Stimulated activated CD4-positive, alpha-beta T cell treated with anti-CD3 and anti-CD28 coated beads, Interleukin-4, amount 100 ng/mL, for 1 hour (primary cell): ENCODE data around the gene VWCE.
A peak's percentile ranks its signal among the peaks of the same experiment; 100 is the strongest.

Experiments
- DNase-seq: peaks from one replicate; pipeline ENCODE4 v3.0.0-alpha.2; 2020

The VWCE gene, protein sequence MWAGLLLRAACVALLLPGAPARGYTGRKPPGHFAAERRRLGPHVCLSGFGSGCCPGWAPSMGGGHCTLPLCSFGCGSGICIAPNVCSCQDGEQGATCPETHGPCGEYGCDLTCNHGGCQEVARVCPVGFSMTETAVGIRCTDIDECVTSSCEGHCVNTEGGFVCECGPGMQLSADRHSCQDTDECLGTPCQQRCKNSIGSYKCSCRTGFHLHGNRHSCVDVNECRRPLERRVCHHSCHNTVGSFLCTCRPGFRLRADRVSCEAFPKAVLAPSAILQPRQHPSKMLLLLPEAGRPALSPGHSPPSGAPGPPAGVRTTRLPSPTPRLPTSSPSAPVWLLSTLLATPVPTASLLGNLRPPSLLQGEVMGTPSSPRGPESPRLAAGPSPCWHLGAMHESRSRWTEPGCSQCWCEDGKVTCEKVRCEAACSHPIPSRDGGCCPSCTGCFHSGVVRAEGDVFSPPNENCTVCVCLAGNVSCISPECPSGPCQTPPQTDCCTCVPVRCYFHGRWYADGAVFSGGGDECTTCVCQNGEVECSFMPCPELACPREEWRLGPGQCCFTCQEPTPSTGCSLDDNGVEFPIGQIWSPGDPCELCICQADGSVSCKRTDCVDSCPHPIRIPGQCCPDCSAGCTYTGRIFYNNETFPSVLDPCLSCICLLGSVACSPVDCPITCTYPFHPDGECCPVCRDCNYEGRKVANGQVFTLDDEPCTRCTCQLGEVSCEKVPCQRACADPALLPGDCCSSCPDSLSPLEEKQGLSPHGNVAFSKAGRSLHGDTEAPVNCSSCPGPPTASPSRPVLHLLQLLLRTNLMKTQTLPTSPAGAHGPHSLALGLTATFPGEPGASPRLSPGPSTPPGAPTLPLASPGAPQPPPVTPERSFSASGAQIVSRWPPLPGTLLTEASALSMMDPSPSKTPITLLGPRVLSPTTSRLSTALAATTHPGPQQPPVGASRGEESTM

DNA sequence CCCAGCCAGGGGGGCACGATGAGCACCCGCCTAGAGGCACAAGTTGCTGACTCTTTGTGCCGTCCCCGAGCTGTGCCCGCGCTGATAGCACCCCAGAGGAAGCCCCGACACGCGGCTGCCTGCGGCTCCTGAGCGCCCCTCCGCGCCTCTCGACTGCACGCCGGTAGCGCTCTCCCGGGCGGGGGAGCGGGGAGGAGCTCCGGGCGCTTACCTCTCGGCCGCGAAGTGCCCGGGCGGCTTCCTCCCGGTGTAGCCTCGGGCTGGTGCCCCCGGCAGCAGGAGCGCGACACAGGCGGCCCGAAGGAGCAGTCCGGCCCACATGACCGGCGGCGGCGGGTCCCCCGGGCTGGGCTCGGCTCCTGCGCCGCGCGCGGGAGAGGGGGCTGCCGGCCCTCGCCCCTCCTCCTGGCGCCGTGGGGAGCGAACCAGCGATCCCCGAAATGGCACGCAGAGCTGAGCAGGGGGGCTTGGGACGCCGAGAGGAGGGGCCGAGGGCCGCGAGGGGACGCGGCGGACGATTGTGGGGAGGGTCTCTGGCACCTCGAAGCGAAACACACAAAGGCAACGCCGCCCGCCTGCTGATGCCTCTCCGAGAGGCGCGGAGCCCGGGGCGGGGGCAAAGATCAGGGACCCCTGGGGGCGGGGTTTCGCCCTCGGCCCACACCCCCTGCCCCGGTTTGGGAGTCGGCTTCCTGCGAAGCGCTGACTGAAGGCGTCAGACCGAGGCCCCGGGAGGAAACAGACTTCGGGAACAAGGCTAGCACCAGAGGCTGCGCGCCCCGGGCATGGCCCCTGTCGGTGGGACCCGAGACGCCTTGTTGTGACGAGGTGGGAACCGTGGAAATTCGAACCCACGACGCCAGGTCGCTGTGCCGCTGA is at the start of gene VWCE:
TSS of gene VWCE (minus strand) at position 600 of the 879 bp plus-strand sequence. CDS start at position 321, 279 bp downstream.
- peak; percentile 79 for DNase-seq

DNA sequence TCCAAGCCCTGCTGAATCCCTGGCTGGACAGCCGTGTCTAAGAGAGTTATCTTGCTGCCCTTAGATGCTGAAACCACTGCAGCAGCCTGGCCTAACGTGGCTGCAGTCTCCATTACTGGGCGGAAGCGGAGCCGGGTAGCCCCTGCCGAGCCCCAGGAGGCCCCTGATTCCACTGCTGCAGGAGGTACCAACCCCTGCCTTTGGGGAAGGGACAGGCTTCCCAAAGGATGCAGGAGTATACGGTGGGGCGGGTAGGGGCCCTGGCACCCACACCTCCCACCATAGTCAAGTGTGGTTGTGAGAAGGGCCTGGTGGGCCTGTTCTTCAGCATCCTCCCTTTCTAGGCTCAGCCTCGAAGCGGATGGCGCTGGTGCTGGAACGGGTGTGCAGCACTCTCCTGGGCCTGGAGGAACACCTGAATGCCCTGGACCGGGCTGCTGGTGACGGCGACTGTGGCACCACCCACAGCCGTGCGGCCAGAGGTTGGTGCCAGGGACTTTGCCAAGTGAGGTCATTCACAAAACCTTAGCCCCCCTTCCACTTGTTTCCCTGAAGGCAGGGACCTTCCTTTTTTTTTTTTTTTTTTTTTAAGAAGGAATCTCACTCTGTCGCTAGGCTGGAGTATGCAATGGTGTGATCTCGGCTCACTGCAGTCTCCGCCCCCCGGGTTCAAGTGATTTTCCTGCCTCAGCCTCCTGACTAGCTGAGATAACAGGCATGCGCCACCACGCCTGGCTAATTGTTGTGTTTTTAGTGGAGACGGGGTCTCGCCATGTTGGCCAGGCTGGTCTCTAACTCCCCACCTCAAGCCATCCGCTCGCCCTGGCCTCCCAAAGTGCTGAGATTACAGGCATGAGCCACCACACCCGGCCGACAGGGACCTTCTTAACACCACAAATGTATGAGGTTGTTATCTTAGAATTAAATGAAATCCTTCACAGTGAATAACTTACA is 49.0 kb upstream of the VWCE start:
- DNase-seq, result no peak

DNA sequence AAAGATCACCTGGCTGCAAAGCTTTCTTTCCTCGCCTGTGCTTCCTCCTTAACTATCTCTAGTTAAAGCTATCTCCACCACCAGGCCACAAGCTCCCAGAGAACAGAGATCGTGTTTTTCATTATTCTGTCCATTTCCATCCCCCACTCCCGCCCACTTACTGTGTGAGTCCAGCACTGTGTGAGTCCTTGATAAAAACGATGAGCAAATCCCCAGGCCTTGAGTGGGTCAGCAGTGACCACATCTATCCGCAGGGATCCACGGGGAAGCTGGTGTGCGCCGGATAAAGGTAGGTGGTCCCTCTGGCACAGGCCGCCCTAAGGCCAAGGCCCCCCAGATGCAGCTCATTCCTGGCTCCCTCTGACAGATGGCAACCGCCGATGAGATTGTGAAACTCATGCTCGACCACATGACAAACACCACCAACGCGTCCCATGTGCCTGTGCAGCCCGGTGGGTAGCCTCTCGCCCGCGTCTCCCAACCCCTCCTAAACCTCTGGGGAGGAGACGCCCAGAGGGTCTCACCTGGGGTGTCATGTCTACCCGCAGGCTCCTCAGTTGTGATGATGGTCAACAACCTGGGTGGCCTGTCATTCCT is 47.2 kb upstream of the VWCE start:
- DNase-seq, result no peak

DNA sequence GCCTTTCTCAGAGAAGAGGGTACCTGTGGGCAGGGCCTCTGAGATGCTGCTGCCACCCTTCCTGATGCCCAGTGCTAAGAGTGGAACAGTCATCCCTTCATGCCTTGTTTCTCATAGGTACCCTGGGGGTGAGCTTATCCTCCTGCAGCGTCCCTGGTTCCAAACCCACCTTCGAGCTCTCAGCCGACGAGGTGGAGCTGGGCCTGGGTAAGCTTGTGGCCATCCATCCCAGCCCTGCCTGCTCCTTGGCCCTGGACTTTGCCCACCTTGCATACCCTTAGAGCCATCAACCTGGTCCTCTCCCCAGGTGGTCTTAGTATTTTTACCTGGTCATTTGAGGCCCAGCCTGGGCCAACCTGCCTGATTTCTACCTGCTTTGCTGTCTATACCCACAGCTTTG is 46.6 kb upstream of the VWCE start:
- no peak for DNase-seq

DNA sequence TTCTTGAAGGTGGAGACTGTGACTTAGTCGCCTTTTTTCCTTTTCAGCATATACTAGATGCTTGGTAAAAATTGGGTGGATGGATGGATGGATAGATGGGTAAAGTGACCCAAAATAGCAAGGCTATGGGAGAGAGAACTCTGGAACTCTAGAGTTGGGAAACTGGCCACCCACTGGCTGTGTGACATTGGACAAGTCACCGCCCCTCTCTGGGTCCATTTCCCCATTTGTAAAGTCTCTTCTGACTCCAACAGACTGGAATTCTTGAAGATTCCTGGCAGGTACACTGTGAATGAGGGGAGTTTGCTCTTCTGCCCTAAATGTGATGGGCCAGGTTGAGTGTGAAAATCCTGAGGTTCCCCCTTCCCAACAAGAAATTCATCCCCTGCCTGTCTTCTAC is 45.9 kb upstream of the VWCE start:
- no peak for DNase-seq

DNA sequence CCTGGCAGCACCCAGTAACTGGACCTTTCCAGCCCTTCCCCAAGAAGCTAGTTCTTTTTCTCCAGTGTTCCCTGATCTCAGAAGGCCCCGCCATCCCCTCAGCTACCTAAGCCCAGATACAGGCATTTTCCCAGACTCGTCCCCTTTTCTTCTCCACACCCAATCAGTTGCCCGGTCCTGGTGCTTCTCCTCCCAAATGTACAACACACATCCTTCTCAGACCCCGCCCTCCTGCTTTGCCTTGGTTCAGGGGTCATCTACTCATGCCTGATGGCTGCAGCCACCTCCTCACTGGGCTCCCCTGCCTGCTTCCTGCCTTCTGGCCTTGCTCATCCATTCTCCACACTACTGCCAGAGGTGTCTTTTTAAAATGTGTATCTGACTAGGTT is 44.4 kb upstream of the VWCE start:
- DNase-seq, result no peak

DNA sequence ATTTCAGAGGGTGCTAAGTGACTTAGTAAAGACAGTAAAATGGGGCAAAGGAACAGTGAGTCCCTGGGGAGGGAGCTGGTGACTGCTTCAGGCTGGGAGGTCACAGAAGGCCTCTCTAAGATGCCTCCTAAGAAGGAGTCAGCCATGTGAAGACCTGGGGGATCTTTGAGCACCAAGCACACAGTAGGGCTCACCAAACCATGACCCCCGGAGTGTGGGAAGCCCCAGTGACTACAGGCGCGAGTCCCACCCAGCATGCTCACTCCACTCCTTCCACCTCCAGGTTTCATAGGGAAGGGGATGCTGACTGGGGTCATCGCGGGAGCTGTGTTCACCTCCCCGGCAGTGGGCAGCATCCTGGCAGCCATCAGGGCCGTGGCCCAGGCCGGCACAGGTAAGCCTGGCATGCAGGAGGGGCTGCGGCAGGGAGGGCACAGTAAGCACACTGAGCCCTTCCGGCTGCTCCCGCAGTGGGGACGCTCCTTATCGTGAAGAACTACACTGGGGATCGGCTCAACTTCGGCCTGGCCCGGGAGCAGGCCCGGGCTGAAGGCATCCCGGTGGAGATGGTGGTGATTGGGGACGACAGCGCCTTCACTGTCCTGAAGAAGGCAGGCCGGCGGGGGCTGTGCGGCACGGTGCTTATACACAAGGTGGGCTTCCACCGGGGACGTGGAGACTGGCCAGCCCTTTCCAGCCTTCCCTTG is 43.8 kb upstream of the VWCE start:
- DNase-seq, result no peak

DNA sequence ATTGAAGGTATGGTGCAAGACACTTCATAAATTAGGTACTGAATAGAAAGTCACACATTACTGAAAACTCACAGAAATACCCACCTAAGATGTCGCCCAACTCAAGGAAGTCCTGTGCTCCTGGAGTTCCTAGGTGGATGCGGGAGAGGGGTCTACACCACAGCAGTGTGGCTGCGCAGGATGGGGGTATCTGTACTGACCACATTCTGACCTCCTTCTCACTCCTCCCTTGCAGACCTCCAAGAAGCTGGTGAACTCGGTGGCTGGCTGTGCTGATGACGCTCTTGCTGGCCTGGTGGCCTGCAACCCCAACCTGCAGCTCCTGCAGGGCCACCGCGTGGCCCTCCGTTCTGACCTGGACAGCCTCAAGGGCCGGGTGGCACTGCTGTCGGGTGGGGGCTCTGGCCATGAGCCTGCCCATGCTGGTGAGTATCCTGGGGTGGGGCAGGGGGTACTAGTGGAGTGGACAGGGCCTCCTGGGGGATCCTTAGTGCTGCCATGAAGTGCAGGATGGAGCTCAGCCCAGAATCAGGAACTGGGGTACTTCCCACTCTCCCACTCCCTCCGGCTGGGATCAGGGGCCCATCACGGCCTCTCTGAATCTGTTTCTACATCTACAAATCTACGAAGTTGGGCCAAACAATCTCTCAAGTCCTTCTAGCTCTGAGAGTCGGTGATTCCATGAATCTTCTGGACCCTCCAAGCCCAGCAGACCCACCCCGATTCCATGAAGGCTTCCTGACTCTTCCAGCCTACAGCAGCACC is 42.8 kb upstream of the VWCE start:
- no peak for DNase-seq

DNA sequence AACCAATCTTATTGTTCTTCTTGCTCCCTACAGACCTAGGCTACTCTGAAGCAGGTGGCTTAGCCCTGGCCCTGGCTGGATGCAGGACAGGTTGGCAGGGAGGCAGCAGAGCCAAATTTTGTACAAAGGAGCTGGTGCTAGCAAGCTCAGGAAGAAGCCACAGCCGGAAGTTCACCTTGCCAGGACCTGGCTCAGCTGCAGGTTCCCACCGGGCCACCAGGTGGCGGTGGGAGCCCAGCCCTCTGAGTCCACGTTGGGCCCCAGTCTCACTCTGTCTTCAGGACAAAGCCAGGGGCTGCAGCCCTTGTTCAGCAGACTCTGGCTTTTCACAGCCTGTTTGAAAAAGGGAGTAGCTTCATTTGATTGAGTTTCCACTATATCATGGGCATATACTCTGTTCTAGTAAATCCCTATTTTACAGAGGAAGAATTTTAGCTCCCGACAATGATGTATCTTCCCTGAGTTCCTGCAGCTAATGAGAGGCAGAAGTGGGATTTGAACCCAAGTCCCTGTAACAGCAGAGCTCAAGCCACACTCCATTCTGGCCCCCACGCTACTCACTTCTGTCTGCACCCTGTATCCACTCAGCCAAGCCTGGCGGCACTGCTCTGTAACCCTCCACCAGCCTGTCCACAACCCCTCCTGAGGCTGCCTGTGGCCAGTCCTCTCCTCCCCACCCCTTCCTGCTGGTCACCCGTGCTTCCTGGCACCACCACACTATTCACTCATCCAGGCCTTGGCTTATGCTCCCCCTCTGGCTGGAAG is 41.2 kb upstream of the VWCE start:
- peak; percentile 80 for DNase-seq

DNA sequence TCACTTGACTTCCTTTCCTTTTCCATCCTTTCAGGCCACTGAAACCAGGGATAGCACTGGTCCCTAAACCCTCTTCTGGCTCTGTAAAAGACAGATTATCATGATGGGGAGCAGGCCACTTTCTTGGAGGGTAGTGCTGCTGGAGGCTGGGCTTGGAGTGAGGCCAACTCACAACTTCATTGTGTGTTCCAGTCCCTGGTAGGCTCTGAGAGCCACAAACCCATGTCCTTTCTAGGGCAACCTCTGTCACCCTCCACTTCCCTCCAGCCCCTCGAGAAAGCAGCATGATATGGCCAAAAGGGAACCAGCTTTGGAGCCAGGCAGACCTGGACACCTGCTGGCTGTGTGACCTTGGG is 40.2 kb upstream of the VWCE start:
- DNase-seq, result no peak

DNA sequence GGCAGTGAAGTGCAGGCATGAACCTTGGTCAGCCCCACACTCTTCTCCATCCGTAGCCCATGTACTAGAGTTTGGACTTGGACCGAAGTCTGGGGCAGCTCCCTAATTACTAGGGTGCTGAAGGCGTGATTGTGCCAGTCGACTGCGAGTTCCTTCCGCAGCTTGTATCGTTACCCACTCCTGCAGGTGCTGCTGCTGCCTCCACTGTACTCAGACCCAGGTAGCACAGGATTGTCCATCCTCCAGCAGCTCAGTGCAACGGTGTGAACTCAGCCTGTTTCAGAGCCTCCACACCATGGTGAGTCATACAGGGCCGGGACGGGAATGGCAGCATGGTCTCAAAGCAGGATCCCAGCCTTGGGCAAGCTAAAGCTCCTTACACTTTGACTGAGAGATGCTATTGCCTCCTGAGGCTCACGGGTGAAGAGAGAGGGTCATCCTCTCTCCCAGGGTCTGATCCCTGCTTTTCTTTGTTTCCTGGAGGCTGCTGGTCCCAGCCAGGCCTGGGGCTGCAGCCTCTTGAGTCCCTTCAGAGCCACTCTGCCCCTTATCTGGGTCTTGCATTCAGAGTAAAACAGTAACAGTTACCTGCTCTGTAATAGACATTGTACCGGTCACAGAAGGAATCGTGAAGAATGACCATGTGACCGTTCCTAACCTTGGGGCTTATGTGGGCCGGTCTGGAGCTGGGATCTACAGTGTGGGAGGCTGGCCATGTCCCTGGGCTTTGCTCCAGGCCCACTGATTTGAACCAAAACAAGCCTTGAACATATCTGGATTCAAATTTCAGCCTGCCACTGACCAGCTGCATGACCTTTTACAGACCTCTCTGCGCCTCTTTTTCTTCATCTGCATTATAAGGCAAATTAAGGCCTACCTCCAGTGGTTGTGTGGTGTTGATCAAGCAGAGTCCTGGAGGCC is 39.6 kb upstream of the VWCE start:
- no peak for DNase-seq

DNA sequence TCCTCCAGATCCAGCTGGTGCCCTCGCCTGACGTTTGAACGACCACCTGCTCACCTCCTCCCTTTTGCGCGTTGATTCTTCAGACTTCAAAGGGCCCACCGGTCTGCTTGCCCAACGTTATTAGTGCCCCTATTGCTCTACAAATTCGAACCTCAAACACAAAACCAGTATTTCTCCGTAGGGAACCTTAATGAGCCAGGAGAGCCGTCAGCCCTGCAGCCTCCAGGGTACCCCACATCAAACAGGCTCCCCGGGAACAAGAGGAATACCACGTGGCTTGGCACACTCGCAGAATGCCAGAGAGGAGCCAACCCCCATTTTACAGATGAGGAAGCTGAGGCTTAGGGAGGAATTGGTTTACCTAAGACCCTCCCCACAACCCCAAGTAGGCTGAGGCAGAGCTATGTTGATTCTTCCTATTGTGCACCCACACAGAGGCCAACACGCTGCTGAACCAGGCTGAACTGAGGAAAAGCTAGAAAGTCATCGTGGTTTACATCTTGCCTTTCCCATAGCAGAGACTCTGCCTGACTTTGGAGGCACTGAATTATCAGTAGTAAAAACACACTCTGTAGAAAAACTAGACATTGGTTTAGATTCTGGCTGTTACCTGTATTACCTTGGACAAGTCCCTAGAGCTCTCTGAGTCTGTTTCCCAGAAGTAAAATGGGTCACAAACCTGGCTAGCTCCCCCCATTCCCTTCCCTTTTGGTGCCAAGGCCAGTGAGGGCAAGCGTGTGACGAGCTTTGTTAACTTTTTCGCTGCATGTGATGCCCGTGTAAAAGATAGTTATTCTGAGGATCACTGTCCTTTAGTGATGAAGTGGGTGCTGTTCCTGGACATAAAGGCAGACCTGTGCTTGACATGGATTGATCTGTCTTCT is 38.7 kb upstream of the VWCE start:
- DNase-seq, result no peak

DNA sequence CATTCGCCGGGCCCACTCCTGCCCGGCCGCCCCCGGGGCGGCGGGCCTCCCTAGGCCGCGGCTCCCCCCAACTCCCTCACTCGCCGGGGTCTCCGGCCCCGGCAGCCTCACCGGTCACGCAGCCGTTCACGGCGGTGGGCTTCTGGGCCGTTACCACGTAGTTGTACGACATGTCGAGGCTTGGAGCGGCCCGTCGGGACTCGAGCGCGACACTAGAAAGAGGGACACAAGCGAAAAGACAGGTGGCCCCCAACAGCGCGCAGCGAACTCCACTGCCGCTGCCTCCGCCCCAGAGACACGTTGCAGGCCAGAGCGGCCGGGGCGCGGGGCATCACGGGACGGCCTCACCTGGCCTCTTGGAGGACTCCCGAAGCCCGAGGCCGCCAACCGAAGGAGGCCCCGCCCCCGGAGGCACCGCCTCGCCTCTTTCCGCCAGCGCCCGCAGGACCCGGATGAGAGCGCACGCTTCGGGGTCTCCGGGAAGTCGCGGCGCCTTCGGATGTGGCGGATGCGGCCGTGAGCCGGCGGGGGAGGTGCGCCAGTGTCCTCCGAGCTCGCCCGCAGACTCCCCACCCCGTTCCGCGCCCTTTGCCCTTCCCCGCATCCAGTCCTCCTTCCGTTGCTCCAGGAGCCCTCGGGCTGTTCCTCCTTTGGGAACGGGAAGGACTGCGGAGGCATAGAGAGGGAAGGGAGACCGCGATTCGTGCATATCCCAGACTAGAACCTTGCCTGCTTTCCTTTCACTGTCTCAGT is 37.9 kb upstream of the VWCE start, which contains the start of the genes DDB1 and TKFC:
TSS of gene DDB1 (minus strand) at position 309 of the 753 bp plus-strand sequence. CDS start at position 172, 137 bp downstream.
TSS of gene TKFC (plus strand) at position 432 of the 753 bp plus-strand sequence. CDS start 1,501 bp downstream, outside the sequence.
- peak; percentile 98 for DNase-seq

DNA sequence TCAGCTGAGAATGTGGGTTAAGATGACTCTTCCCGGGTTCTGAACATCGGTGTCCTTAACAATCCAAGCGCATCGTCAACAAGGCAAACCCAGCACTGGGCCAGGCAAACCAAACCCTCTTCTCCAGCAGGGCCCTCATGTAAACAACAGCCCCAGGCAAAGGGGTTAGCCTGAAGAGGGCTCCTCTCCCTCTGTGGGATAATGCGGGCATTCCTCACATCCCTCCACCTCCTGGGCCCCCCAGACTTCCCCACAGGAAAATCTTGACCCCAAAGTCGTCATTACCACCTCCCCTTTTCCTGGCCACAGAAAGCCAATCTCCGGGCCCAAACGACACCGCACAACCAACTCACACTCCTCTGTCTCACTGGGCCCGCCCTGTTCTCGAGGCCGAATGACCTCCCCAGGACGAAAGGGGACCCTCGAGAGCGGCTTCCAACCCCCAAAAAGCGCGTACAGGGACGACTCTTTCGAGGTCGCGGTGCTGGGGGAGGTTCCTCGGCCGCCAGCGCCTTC is 37.2 kb upstream of the VWCE start:
- DNase-seq, result no peak

DNA sequence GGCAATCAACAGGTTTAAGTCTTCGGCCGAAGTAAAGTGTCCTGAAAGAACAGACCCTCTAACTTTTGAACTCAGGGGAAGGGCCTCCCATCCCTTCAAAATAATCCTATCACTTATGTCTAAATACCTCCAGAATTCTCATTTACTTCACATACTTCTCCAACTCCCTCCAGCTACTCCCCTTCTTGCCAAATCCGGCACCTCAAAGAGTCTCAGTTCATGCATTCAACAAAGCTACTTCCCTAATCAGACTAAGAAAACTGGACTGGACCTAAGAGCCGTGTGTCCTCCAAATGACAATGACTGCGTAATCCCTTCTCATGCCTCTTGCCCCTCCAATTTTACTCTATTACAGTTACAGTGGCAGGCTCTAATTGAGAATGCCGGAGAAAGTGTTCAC is 36.5 kb upstream of the VWCE start:
- DNase-seq, result no peak

DNA sequence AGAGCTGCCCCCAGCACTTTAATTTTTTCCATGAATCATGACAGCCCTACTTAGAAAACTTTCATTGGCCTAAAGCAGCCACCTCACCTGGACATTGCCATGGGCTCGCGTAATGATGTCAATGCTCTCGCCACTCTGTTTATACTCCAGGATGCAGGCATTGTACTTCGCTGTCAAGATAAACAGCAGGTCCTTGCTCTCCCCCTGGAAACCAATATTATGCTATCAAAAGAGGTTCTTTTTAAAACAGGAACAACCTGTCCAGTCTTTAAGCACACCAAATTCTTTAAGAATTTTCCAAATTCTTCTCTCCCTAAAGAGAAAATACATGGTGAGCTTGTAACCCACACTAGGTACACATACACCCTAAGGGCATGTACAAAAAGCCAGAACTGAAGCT is 34.8 kb upstream of the VWCE start:
- DNase-seq, result no peak
